Tibial nerve (tissue), 3 donors: ENCODE data around the gene IFNA13.

Source experiments
- POLR2A ChIP-seq, 2 donors: fragments of 450-650 bp; IDR thresholded peaks; one replicate each; pipeline ENCODE4 v1.6.1; 2017; ENCODE audit warnings: antibody characterized with exemption in 2 of 2, mild to moderate bottlenecking in 2 of 2, moderate library complexity in 2 of 2
- TF ChIP-seq, protein P1 (sequence below), 5 experiments: fragments of 200-600 bp in 3 of 5; fragments of 450-650 bp in 2 of 5; sonication (generic) in 3 of 5; IDR thresholded peaks; one replicate each; pipeline ENCODE4 v1.5.1; 2016 to 2019; ENCODE audit warnings: antibody characterized with exemption in 5 of 5, mild to moderate bottlenecking in 3 of 5, moderate library complexity in 2 of 5

- TF ChIP-seq, protein P1, sequence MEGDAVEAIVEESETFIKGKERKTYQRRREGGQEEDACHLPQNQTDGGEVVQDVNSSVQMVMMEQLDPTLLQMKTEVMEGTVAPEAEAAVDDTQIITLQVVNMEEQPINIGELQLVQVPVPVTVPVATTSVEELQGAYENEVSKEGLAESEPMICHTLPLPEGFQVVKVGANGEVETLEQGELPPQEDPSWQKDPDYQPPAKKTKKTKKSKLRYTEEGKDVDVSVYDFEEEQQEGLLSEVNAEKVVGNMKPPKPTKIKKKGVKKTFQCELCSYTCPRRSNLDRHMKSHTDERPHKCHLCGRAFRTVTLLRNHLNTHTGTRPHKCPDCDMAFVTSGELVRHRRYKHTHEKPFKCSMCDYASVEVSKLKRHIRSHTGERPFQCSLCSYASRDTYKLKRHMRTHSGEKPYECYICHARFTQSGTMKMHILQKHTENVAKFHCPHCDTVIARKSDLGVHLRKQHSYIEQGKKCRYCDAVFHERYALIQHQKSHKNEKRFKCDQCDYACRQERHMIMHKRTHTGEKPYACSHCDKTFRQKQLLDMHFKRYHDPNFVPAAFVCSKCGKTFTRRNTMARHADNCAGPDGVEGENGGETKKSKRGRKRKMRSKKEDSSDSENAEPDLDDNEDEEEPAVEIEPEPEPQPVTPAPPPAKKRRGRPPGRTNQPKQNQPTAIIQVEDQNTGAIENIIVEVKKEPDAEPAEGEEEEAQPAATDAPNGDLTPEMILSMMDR (IDR thresholded peaks at IDR 0.05) = no peak
- TF ChIP-seq POLR2A (IDR thresholded peaks at IDR 0.05) = no peak
Observed at GRCh38 chr9:21350787-21351186, 17.1 kb downstream of the IFNA13 start, which contains the start of gene IFNA6.
